Measurements from ENCODE around the gene KIF18B. TPM values are rescaled to one million over a fixed set of nuclear protein-coding genes. Genes with fewer than 3 reads are reported as not detected.

KIF18B gene
- total RNA-seq, 1 experiment from 2014 or later: 82.2 TPM

- TF ChIP-seq PRDM15 (CRISPR knock-in tag; IDR thresholded peaks at IDR 0.05): no peak
- no peak for TF ChIP-seq USF1 (CRISPR knock-in tag; IDR thresholded peaks at IDR 0.05)
- no peak for TF ChIP-seq MAX (CRISPR knock-in tag; IDR thresholded peaks at IDR 0.05)
- TF ChIP-seq TEAD1 (CRISPR knock-in tag; IDR thresholded peaks at IDR 0.05): no peak
- no peak for TF ChIP-seq E2F5 (CRISPR knock-in tag; IDR thresholded peaks at IDR 0.05)
- no peak for TF ChIP-seq USF2 (CRISPR knock-in tag; IDR thresholded peaks at IDR 0.05)
- TF ChIP-seq JUN (CRISPR knock-in tag; IDR thresholded peaks at IDR 0.05): no peak
- no peak for TF ChIP-seq ZNF425 (CRISPR knock-in tag; conservative IDR thresholded peaks at IDR 0.05)
- no peak for TF ChIP-seq HMGA2 (CRISPR knock-in tag; IDR thresholded peaks at IDR 0.05)
- no peak for TF ChIP-seq MXD4 (CRISPR knock-in tag; IDR thresholded peaks at IDR 0.05; ENCODE audit: borderline replicate concordance)
These were observed 15.3 kb downstream of the KIF18B start (continued) for GRCh38 chr17:44932096-44932786.

- DNase-seq (ENCODE audit: low spot score): no peak
- no peaks in the 10 kb centered on the region for H3K9me3 Mint-ChIP-seq
- ATAC-seq: no peak
- ChIA-PET CTCF (interaction anchor here (0.8 to 1.0 kb wide), 2 partner anchors 9 to 30 kb away, joined by 3 read pairs; no protein-coding TSS in a partner anchor), POLR2A (no interaction called here)
- no peaks in the 10 kb centered on the region for H3K27me3 Mint-ChIP-seq (ENCODE audit: low read depth)
- no peaks in the 10 kb centered on the region for H3K4me1 Mint-ChIP-seq
- peaks cover 72% of the 10 kb centered on the region for H3K36me3 Mint-ChIP-seq
- no peak overlapping the region for H3K4me3 Mint-ChIP-seq
- H3K27ac Mint-ChIP-seq: no peak overlapping the region
- TF ChIP-seq USF1 (CRISPR knock-in tag; IDR thresholded peaks at IDR 0.05): no peak
- no peak for TF ChIP-seq USF2 (CRISPR knock-in tag; IDR thresholded peaks at IDR 0.05)
- no peak for TF ChIP-seq ATF2 (CRISPR knock-in tag; IDR thresholded peaks at IDR 0.05; ENCODE audit: borderline replicate concordance, low read depth)
- TF ChIP-seq ETV6 (CRISPR knock-in tag; IDR thresholded peaks at IDR 0.05): no peak
- no peak for TF ChIP-seq MLX (CRISPR knock-in tag; IDR thresholded peaks at IDR 0.05)
- no peak for TF ChIP-seq ZNF532 (CRISPR knock-in tag; IDR thresholded peaks at IDR 0.05; ENCODE audit: borderline replicate concordance)
- TF ChIP-seq ZNF121 (CRISPR knock-in tag; IDR thresholded peaks at IDR 0.05): no peak
- TF ChIP-seq E2F5 (CRISPR knock-in tag; IDR thresholded peaks at IDR 0.05): no peak
These were observed 16.2 kb downstream of the KIF18B start for GRCh38 chr17:44931376-44931775.
